Naive B cell (primary cell): ENCODE measurements around the gene GFOD1. TPM values are rescaled to one million over a fixed set of nuclear protein-coding genes. Genes with fewer than 3 reads are reported as not detected.
A peak's percentile ranks its signal among the peaks of the same experiment; 100 is the strongest.

Source experiments
- ATAC-seq, 2 donors: fragments of 150-1000 bp; cut with Tn5 transposase; 2 replicates each; pipeline ENCODE4 v1.10.0; 2021; ENCODE audit warnings: low read depth in 2 of 2, mild to moderate bottlenecking in 2 of 2, moderate library complexity in 2 of 2
- DNase-seq: peaks from one replicate; pipeline ENCODE4 v3.0.0; 2022
- H3K27ac Mint-ChIP-seq, 6 donors: one replicate each; pipeline ENCODE4 v1.8.0; 2020 to 2022; ENCODE audit warnings: mild to moderate bottlenecking in 6 of 6, mixed read lengths in 6 of 6, moderate library complexity in 5 of 6, inconsistent platforms in 2 of 6
- H3K27me3 Mint-ChIP-seq, 3 donors: one replicate each; pipeline ENCODE4 v1.8.0; 2021 to 2022; ENCODE audit warnings: mixed read lengths in 3 of 3, mild to moderate bottlenecking in 1 of 3
- H3K36me3 Mint-ChIP-seq, 2 donors: one replicate each; pipeline ENCODE4 v1.8.0; 2020 to 2022; ENCODE audit warnings: mixed read lengths in 2 of 2, inconsistent platforms in 1 of 2, mild to moderate bottlenecking in 1 of 2
- H3K4me1 Mint-ChIP-seq, 3 donors: one replicate each; pipeline ENCODE4 v1.8.0; 2020 to 2022; ENCODE audit warnings: mixed read lengths in 3 of 3, inconsistent platforms in 1 of 3, mild to moderate bottlenecking in 1 of 3, moderate library complexity in 1 of 3
- H3K4me3 Mint-ChIP-seq, 8 donors: one replicate each; pipeline ENCODE4 v1.8.0; 2020 to 2022; ENCODE audit warnings: mild to moderate bottlenecking in 8 of 8, mixed read lengths in 8 of 8, moderate library complexity in 8 of 8, inconsistent platforms in 2 of 8
- H3K9me3 Mint-ChIP-seq, 7 donors: one replicate each; pipeline ENCODE4 v1.8.0; 2020 to 2022; ENCODE audit warnings: mixed read lengths in 7 of 7, mild to moderate bottlenecking in 5 of 7, inconsistent platforms in 2 of 7, moderate library complexity in 1 of 7
- polyA plus RNA-seq, 6 donors: library from polyadenylated mRNA; unstranded; fragments of 300-500 nt; fragmentation: Illumina TruSeq; gene quantifications; one replicate each; pipeline ENCODE4 v1.2.3, GENCODE V29; 2021; ENCODE audit warnings: low read depth in 6 of 6

The GFOD1 gene
- polyA plus RNA-seq, 6 donors from 2014 or later = 2.9 to 10.7 (median 5.4) TPM

- Mint-ChIP-seq H3K9me3 (no peaks in the 10 kb centered on the region), H3K36me3 (no peaks in the 10 kb centered on the region), H3K4me3 (no peak overlapping the region), H3K4me1 (peaks cover 19 to 37% (median 23%) of the 10 kb centered on the region in 3 donors), H3K27ac (peak overlapping the region in 1 of 6 donors; percentile 26), H3K27me3 (no peaks in the 10 kb centered on the region)
- no peak for ATAC-seq
- no peak for DNase-seq
Observed at GRCh38 chr6:13370623-13371022, 116.8 kb downstream of the GFOD1 start.

- no peaks in the 10 kb centered on the region for H3K27me3 Mint-ChIP-seq
- H3K4me3 Mint-ChIP-seq = no peak overlapping the region
- ATAC-seq = no peak
- H3K9me3 Mint-ChIP-seq = no peaks in the 10 kb centered on the region
- H3K36me3 Mint-ChIP-seq = no peaks in the 10 kb centered on the region
- no peak overlapping the region for H3K27ac Mint-ChIP-seq
- no peak for DNase-seq
- H3K4me1 Mint-ChIP-seq = peaks cover 21 to 40% (median 21%) of the 10 kb centered on the region in 3 donors
Observed at GRCh38 chr6:13369591-13369990, 117.8 kb downstream of the GFOD1 start.

GRCh38 chr6:13368731-13369115 is 118.7 kb downstream of the GFOD1 start:
- H3K9me3 Mint-ChIP-seq = no peaks in the 10 kb centered on the region
- no peak overlapping the region for H3K4me3 Mint-ChIP-seq
- peaks cover 26 to 46% (median 29%) of the 10 kb centered on the region in 3 donors for H3K4me1 Mint-ChIP-seq
- H3K36me3 Mint-ChIP-seq = no peaks in the 10 kb centered on the region
- DNase-seq (no peak), ATAC-seq (no peak)
- H3K27me3 Mint-ChIP-seq = no peaks in the 10 kb centered on the region
- no peak overlapping the region for H3K27ac Mint-ChIP-seq

- no peak for DNase-seq
- peaks cover 26 to 47% (median 33%) of the 10 kb centered on the region in 3 donors for H3K4me1 Mint-ChIP-seq
- no peaks in the 10 kb centered on the region for H3K27me3 Mint-ChIP-seq
- peak overlapping the region in 1 of 6 donors; percentile 84 for H3K27ac Mint-ChIP-seq
- H3K4me3 Mint-ChIP-seq = no peak overlapping the region
- H3K36me3 Mint-ChIP-seq = no peaks in the 10 kb centered on the region
- ATAC-seq = no peak
- no peaks in the 10 kb centered on the region for H3K9me3 Mint-ChIP-seq
Observed at GRCh38 chr6:13368079-13368730, 119.2 kb downstream of the GFOD1 start.

GRCh38 chr6:13367396-13367795 is 120.0 kb downstream of the GFOD1 start:
- DNase-seq (no peak), ATAC-seq (no peak)
- Mint-ChIP-seq H3K36me3 (no peaks in the 10 kb centered on the region), H3K27me3 (no peaks in the 10 kb centered on the region), H3K4me3 (no peak overlapping the region), H3K9me3 (no peaks in the 10 kb centered on the region), H3K27ac (peak overlapping the region in 3 of 6 donors; percentile 1 to 69 (median 44)), H3K4me1 (peaks cover 25 to 49% (median 40%) of the 10 kb centered on the region in 3 donors)

GRCh38 chr6:13365320-13365719 is 122.1 kb downstream of the GFOD1 start:
- ATAC-seq (no peak), DNase-seq (no peak)
- H3K27me3 Mint-ChIP-seq = no peaks in the 10 kb centered on the region
- H3K4me1 Mint-ChIP-seq = peaks cover 34 to 61% (median 58%) of the 10 kb centered on the region in 3 donors
- H3K27ac Mint-ChIP-seq = peak overlapping the region in 1 of 6 donors; percentile 60
- peak overlapping the region in 4 of 8 donors; percentile 16 to 43 (median 36) for H3K4me3 Mint-ChIP-seq
- H3K36me3 Mint-ChIP-seq = peaks cover 0 to 5% of the 10 kb centered on the region in 2 donors
- no peaks in the 10 kb centered on the region for H3K9me3 Mint-ChIP-seq

GRCh38 chr6:13364842-13365241 is 122.6 kb downstream of the GFOD1 start:
- peaks cover 0 to 5% of the 10 kb centered on the region in 2 donors for H3K36me3 Mint-ChIP-seq
- no peak for ATAC-seq

GRCh38 chr6:13362412-13362811 is 125.0 kb downstream of the GFOD1 start:
- no peaks in the 10 kb centered on the region for H3K9me3 Mint-ChIP-seq
- no peak overlapping the region for H3K4me3 Mint-ChIP-seq
- H3K27me3 Mint-ChIP-seq = no peaks in the 10 kb centered on the region
- ATAC-seq (no peak), DNase-seq (no peak)
- peaks cover 44 to 72% (median 66%) of the 10 kb centered on the region in 3 donors for H3K4me1 Mint-ChIP-seq
- H3K27ac Mint-ChIP-seq = no peak overlapping the region
- H3K36me3 Mint-ChIP-seq = peaks cover 0 to 5% of the 10 kb centered on the region in 2 donors

More at GRCh38 chr6:13364842-13365241, 122.6 kb downstream of the GFOD1 start:
- H3K27ac Mint-ChIP-seq = peak overlapping the region in 3 of 6 donors; percentile 22 to 91 (median 38)
- peak overlapping the region in 5 of 8 donors; percentile 55 to 72 (median 59) for H3K4me3 Mint-ChIP-seq
- no peaks in the 10 kb centered on the region for H3K27me3 Mint-ChIP-seq
- H3K9me3 Mint-ChIP-seq = no peaks in the 10 kb centered on the region
- DNase-seq = no peak
- peaks cover 39 to 63% (median 63%) of the 10 kb centered on the region in 3 donors for H3K4me1 Mint-ChIP-seq

- peaks cover 0 to 5% of the 10 kb centered on the region in 2 donors for H3K36me3 Mint-ChIP-seq
- DNase-seq = no peak
- H3K27ac Mint-ChIP-seq = peak overlapping the region in 4 of 6 donors; percentile 44 to 90 (median 67)
- no peaks in the 10 kb centered on the region for H3K9me3 Mint-ChIP-seq
- peaks cover 56 to 85% (median 78%) of the 10 kb centered on the region in 3 donors for H3K4me1 Mint-ChIP-seq
- no peak for ATAC-seq
- no peaks in the 10 kb centered on the region for H3K27me3 Mint-ChIP-seq
- peak overlapping the region in 3 of 8 donors; percentile 20 to 54 (median 29) for H3K4me3 Mint-ChIP-seq
Observed at GRCh38 chr6:13360671-13361540, 126.5 kb downstream of the GFOD1 start.

GRCh38 chr6:13359287-13359686 is 128.1 kb downstream of the GFOD1 start:
- Mint-ChIP-seq H3K4me1 (peaks cover 69 to 94% (median 88%) of the 10 kb centered on the region in 3 donors), H3K36me3 (peaks cover 0 to 5% of the 10 kb centered on the region in 2 donors), H3K9me3 (no peaks in the 10 kb centered on the region), H3K27me3 (no peaks in the 10 kb centered on the region), H3K4me3 (no peak overlapping the region), H3K27ac (peak overlapping the region in 1 of 6 donors; percentile 75)
- no peak for DNase-seq
- no peak for ATAC-seq

GRCh38 chr6:13358511-13358910 is 128.9 kb downstream of the GFOD1 start:
- H3K4me3 Mint-ChIP-seq = peak overlapping the region in 3 of 8 donors; percentile 19 to 84 (median 53)
- DNase-seq = no peak
- H3K27ac Mint-ChIP-seq = peak overlapping the region in 4 of 6 donors; percentile 72 to 93 (median 87)
- H3K27me3 Mint-ChIP-seq = no peaks in the 10 kb centered on the region
- peaks cover 67 to 94% (median 88%) of the 10 kb centered on the region in 3 donors for H3K4me1 Mint-ChIP-seq
- ATAC-seq = no peak
- peaks cover 0 to 5% of the 10 kb centered on the region in 2 donors for H3K36me3 Mint-ChIP-seq
- H3K9me3 Mint-ChIP-seq = no peaks in the 10 kb centered on the region

- H3K4me3 Mint-ChIP-seq = peak overlapping the region in 7 of 8 donors; percentile 19 to 91 (median 79)
- no peak for ATAC-seq
- H3K9me3 Mint-ChIP-seq = no peaks in the 10 kb centered on the region
- H3K4me1 Mint-ChIP-seq = peaks cover 68 to 91% (median 83%) of the 10 kb centered on the region in 3 donors
- DNase-seq = no peak
- H3K27me3 Mint-ChIP-seq = no peaks in the 10 kb centered on the region
- H3K27ac Mint-ChIP-seq = peak overlapping the region; percentile 78 to 99 (median 95)
- H3K36me3 Mint-ChIP-seq = peaks cover 0 to 5% of the 10 kb centered on the region in 2 donors
Observed at GRCh38 chr6:13357551-13358075, 129.8 kb downstream of the GFOD1 start.
